ENCODE measurements around the gene SMIM45.
A peak's percentile ranks its signal among the peaks of the same experiment; 100 is the strongest.

The SMIM45 gene

DNA sequence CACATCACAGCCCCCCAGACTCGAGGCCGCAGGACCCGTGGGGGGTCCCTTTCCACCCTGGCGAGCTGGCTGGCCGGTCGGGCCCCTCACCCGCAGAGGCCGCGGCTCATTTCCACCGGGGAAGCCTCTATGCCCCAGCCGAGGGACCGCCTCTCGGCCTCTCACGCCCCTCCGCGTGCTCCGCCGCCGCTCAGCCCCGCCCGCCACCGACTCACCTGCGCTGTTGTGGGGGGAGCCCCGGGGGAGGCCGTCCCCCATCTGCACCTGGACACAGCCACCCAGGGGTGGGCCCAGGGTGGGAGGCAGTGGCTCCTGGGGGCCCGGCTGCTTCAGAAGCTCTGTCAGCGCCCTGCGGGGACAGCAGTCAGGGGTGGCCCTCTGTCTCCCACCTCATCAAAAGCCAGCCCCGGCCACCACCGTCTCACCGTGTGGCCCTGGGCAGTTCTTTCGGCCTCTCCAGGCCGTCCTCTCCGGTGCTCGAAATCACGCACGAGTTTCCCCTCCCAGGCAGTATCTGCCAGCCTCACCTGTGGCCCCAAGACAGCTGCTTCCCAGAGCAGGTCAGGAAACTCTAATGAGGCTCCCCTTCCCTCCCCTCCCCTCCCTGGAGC, 40.8 kb upstream of the SMIM45 start:
- H3K27ac ChIP-seq: no peak overlapping the region
- in situ Hi-C loops (cut with MboI; ENCODE audit: low pct_unique_long_range_greater_than_20kb in 2 of 9, low sequenced_read_pairs in 9 of 9, unreplicated experiment in 9 of 9): no loop called here
- peak overlapping the region in 1 of 5 donors; percentile 18 for H3K4me3 ChIP-seq
- ATAC-seq (replicated peaks in 6 of 8): peak in 4 of 8 experiments; percentile 0 to 1 (median 1)
- 0 to 33% methylated on average over 1 to 2 of the region's 37 CpGs; no CpG with 5 or more reads in 8 of the 10 experiments for WGBS, 10 experiments
- peaks cover 2 to 12% of the 10 kb centered on the region in 2 donors for H3K4me1 ChIP-seq (replicated peaks in 1 of 2)

GRCh38 chr22:41912338-41913039, 39.5 kb upstream of the SMIM45 start:
- Histone ChIP-seq H3K4me1 (replicated peaks in 1 of 2) (peaks cover 2 to 12% of the 10 kb centered on the region in 2 donors), H3K4me3 (no peak overlapping the region), H3K27ac (no peak overlapping the region)
- no peak for ATAC-seq (replicated peaks in 6 of 8)
- in situ Hi-C loops (cut with MboI; ENCODE audit: low pct_unique_long_range_greater_than_20kb in 2 of 9, low sequenced_read_pairs in 9 of 9, unreplicated experiment in 9 of 9): no loop called here
- whole genome bisulfite sequencing, 10 experiments: 60 to 80% (median 67%) methylated on average over 1 to 3 of the region's 9 CpGs; no CpG with 5 or more reads in 6 of the 10 experiments

- 40 to 75% (median 49%) methylated on average over 1 to 4 of the region's 11 CpGs; no CpG with 5 or more reads in 7 of the 10 experiments for WGBS, 10 experiments
- Histone ChIP-seq H3K4me1 (replicated peaks in 1 of 2) (peaks cover 2 to 12% of the 10 kb centered on the region in 2 donors), H3K4me3 (no peak overlapping the region), H3K27ac (no peak overlapping the region)
- in situ Hi-C loops (cut with MboI; ENCODE audit: low pct_unique_long_range_greater_than_20kb in 2 of 9, low sequenced_read_pairs in 9 of 9, unreplicated experiment in 9 of 9): no loop called here
- ATAC-seq (replicated peaks in 6 of 8): no peak
Observed at GRCh38 chr22:41913040-41913719, 38.8 kb upstream of the SMIM45 start.

GRCh38 chr22:41913842-41914534, 38.0 kb upstream of the SMIM45 start:
- ATAC-seq (replicated peaks in 6 of 8): peak in 2 of 8 experiments; percentile 1 to 4
- in situ Hi-C loops (cut with MboI; ENCODE audit: low pct_unique_long_range_greater_than_20kb in 2 of 9, low sequenced_read_pairs in 9 of 9, unreplicated experiment in 9 of 9): no loop called here
- Histone ChIP-seq H3K4me1 (replicated peaks in 1 of 2) (peaks cover 2 to 12% of the 10 kb centered on the region in 2 donors), H3K4me3 (peak overlapping the region in 2 of 5 donors; percentile 27 to 30), H3K27ac (no peak overlapping the region)
- no CpG with 5 or more reads among the region's 79 CpGs for WGBS, 10 experiments

DNA sequence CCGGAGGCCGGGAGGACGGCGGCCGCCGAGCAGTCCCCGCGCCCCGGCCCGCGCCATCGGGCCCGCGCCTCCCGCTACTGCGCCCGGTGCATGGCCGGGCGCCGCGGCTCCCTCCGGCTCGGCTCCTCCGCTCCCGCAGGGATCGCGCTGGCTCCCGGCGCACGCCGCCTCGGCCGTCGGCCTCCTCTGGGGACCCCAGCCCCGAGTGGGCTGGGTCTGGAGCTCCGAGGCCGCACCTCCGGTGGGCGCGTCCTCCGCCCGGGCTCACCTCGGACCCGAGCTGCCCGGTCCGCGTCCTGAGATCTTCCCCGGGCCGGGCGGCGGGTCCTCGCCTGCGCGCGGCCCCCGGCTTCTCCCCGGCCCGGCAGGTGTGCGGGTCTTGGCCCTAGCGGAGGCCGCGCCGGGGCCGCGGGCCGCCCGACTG, 37.3 kb upstream of the SMIM45 start:
- Histone ChIP-seq H3K4me1 (replicated peaks in 1 of 2) (peaks cover 2 to 16% of the 10 kb centered on the region in 2 donors), H3K4me3 (peak overlapping the region; percentile 17 to 31 (median 27)), H3K27ac (no peak overlapping the region)
- in situ Hi-C loops (cut with MboI; ENCODE audit: low pct_unique_long_range_greater_than_20kb in 2 of 9, low sequenced_read_pairs in 9 of 9, unreplicated experiment in 9 of 9): no loop called here
- 0% methylated on average over 1 of the region's 67 CpGs; no CpG with 5 or more reads in 9 of the 10 experiments for WGBS, 10 experiments
- ATAC-seq (replicated peaks in 6 of 8): peak; percentile 3 to 21 (median 8)

DNA sequence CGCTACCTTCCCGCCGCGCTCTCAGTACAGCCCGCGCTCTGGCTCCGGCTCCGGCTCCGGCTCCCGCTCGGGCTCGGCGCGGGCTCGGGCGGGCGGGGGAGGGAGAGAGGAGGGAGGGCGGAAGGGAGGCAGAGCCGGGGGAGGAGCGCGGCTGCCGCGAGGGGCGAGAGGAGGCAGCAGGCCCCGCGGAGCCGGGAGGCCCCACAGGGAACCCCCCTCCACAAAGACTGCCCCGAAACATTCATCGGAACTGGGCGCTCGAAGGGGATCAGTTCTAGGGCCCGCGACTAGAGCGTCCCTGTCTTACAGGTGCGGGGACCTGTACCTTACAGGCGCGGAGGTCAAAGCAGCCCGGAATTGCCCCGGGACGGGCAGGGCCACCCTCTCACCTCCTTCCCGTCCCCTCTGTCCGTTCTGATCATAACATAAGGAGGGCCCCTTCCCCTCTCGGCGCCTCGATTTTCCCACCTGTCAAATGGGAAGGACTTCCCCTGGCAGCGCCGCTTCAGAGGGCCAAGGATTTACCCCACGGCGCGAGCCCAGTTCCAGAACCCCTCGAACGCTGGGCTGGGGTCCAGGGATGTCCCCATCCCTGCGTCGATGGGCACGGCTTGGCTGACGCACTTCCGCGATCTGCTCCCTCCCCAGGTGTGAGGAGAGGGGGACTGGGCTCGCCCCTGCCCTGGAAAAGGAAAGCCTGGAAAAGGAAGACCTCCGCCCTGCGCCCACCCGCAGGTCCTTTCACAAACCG, 36.7 kb upstream of the SMIM45 start, which contains the start of gene SHISA8:
TSS of gene SHISA8 (minus strand) at position 40 of the 751 bp plus-strand sequence. CDS start 407 bp downstream, outside the sequence.
- H3K27ac ChIP-seq: no peak within 1 kb of the TSS
- ATAC-seq (replicated peaks in 6 of 8): peak; percentile 49 to 60 (median 50)
- peaks cover 2 to 15% of the 10 kb centered on the region in 2 donors for H3K4me1 ChIP-seq (replicated peaks in 1 of 2)
- 2 to 20% (median 6%) methylated on average over 3 to 18 of the region's 63 CpGs; no CpG with 5 or more reads in 7 of the 10 experiments for WGBS, 10 experiments
- in situ Hi-C loops (cut with MboI; ENCODE audit: low pct_unique_long_range_greater_than_20kb in 2 of 9, low sequenced_read_pairs in 9 of 9, unreplicated experiment in 9 of 9): no loop called here
- H3K4me3 ChIP-seq: peak within 1 kb of the TSS; percentile 17 to 31 (median 27)

DNA sequence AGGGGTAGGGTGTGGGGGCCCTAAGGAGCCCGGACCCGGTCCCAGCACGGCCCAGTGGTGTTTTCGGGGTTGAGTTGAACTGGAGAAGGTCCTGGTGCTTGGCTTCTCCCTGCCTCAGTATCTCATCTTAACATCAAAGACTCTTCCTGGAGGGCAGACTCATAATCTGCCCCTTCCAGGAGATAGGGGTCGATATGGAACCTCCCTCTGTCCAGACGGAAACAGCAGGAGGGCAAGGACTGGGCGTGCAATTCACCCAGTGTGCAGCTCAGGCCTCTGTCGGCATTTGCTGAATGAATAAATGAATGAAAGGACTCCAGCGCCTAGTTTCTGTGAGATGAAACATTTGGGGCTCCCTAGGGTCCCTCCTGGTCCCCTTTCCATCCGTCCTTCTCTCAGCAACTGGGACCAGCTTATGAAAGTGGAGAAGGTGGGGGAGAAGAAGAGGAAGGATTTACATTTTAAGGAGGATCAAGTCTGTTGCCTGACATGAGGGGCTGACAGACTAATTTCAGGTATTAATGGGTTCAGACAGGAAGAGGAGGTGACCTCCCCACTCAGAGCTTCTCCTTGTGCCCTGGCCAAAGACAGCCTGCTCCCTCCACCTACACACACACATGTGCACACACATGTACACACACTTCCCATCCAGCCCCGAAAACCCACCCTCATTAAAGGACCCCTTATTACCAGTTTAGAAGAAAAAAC, 36.0 kb upstream of the SMIM45 start:
- H3K4me3 ChIP-seq: no peak overlapping the region
- in situ Hi-C loops (cut with MboI; ENCODE audit: low pct_unique_long_range_greater_than_20kb in 2 of 9, low sequenced_read_pairs in 9 of 9, unreplicated experiment in 9 of 9): no loop called here
- peaks cover 0 to 9% of the 10 kb centered on the region in 2 donors for H3K4me1 ChIP-seq (replicated peaks in 1 of 2)
- 0 to 51% (median 20%) methylated on average over 1 to 5 of the region's 11 CpGs; no CpG with 5 or more reads in 4 of the 10 experiments for WGBS, 10 experiments
- no peak overlapping the region for H3K27ac ChIP-seq
- no peak for ATAC-seq (replicated peaks in 6 of 8)

GRCh38 chr22:41916745-41917358, 35.1 kb upstream of the SMIM45 start:
- Histone ChIP-seq H3K27ac (no peak overlapping the region), H3K4me1 (replicated peaks in 1 of 2) (peaks cover 0 to 7% of the 10 kb centered on the region in 2 donors), H3K4me3 (no peak overlapping the region)
- WGBS, 10 experiments: 34 to 67% (median 60%) methylated on average over 1 to 5 of the region's 10 CpGs; no CpG with 5 or more reads in 3 of the 10 experiments
- in situ Hi-C loops (cut with MboI; ENCODE audit: low pct_unique_long_range_greater_than_20kb in 2 of 9, low sequenced_read_pairs in 9 of 9, unreplicated experiment in 9 of 9): no loop called here
- peak in 1 of 8 experiments; percentile 35 for ATAC-seq (replicated peaks in 6 of 8)

DNA sequence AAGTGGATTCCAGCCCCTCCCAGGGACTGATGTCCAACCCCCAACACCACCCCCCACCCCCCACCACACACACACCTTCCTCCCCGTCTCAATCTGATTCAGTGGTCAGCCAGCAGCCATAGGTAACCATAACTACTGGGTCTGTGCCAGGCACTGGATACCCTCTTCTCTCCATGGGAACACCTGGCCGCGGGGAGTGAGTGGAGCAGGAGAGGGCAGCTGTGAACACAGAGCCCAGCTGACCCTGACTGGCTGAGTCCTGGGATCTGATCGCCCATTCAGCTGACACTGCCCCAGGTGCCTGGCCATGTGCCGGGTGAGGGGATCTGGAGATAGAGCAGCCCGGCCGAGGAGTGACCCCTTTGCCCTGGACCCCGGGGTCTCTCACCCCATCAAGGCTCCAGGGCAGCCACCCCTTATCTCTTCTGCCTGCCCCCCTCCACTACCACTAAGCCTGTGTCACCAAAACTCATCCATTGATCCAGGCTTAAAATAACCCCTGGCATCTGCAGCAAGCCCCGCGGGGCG, 34.5 kb upstream of the SMIM45 start:
- WGBS, 10 experiments: 0 to 40% methylated on average over 1 to 3 of the region's 11 CpGs; no CpG with 5 or more reads in 8 of the 10 experiments
- H3K4me1 ChIP-seq (replicated peaks in 1 of 2): peaks cover 0 to 7% of the 10 kb centered on the region in 2 donors
- peak in 1 of 8 experiments; percentile 71 for ATAC-seq (replicated peaks in 6 of 8)
- no peak overlapping the region for H3K27ac ChIP-seq
- H3K4me3 ChIP-seq: no peak overlapping the region
- in situ Hi-C loops (cut with MboI; ENCODE audit: low pct_unique_long_range_greater_than_20kb in 2 of 9, low sequenced_read_pairs in 9 of 9, unreplicated experiment in 9 of 9): no loop called here

DNA sequence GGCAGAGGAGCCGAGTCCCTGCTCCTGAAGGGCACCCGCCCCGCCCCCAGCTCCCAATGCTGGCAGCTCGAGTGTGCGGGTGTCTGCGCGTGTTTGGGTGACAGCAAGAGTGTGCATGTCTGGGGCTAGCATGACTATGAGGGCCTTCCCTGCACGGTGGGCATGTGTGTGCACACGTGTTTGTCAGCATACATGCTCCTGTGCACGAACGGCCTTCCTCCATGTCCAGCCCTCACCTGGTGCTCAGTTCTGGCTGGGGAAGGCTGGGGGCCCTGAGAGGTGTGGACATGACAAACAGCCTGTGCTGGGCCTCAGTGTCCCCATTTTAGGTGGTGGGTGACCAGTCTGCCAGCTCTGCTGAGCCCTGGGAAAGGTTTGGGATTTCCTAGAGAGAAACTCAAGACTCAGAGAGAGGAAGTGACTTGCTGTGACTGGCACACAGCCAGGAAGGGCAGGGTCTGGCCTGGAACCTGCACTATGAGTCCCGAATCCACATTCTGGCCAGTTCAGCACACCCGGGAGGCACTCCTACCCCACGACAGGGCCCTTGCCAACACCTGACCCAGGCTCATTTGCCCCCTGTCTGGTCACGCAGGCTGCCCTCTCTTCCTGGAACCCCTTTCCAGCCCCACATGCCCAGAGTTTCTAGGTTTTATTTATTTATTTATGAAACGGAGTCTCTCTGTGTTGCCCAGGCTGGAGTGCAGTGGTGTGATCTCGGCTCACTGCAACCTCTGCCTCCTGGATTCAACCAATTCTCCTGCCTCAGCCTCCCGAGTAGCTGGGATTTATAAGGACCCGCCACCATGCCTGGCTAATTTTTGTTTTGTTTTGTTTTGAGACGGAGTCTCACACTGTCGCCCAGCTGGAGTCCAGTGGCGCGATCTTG, 33.8 kb upstream of the SMIM45 start:
- H3K4me1 ChIP-seq (replicated peaks in 1 of 2): peaks cover 0 to 7% of the 10 kb centered on the region in 2 donors
- WGBS, 10 experiments: 60 to 87% (median 80%) methylated on average over 1 to 12 of the region's 23 CpGs; no CpG with 5 or more reads in 1 of the 10 experiments
- in situ Hi-C loops (cut with MboI; ENCODE audit: low pct_unique_long_range_greater_than_20kb in 2 of 9, low sequenced_read_pairs in 9 of 9, unreplicated experiment in 9 of 9): no loop called here
- H3K27ac ChIP-seq: no peak overlapping the region
- H3K4me3 ChIP-seq: no peak overlapping the region
- ATAC-seq (replicated peaks in 6 of 8): no peak

Measured in motor neuron (in vitro differentiated cells).